ENCODE measurements around the gene DNER.
"Not testable (repeated sequence)": the region's sequence is repeated elsewhere in the genome, so short reads cannot be mapped to it uniquely, and the experiment has no call there.

DNER gene

DNA sequence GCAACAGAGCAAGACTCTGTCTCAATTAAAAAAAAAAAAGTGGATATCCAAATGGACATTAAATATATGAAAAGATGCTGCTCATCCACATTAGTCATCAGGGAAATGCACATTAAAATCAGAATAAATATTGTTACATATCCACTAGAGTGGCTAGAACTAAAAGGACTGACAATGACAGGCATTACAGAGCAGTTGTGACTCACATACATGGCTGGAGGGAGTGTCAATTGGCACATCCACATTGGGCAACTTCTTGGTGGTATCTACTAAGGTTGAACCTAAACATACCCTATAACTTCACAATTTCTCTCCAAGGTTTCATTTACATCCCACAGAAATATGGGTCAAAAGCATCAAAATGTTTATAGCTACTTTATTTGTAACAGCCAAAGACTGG lies 14.0 kb upstream of the DNER start:
- peak in 1 of 2 donors; percentile 55 for DNase-seq (ENCODE audit: low read depth in 2 of 2)
- no peak overlapping the region for H3K4me3 ChIP-seq (replicated peaks in 1 of 2; ENCODE audit: low read depth in 2 of 2, low read length in 2 of 2)
- no peak for TF ChIP-seq CTCF (IDR thresholded peaks at IDR 0.05; ENCODE audit: low read depth, low read length)

- no peak for DNase-seq (ENCODE audit: low read depth in 2 of 2)
- TF ChIP-seq CTCF (IDR thresholded peaks at IDR 0.05; ENCODE audit: low read depth, low read length) = no peak
- no peak overlapping the region for H3K4me3 ChIP-seq (replicated peaks in 1 of 2; ENCODE audit: low read depth in 2 of 2, low read length in 2 of 2)
Observed at GRCh38 chr2:229726643-229727042, 12.3 kb upstream of the DNER start.

- TF ChIP-seq CTCF (IDR thresholded peaks at IDR 0.05; ENCODE audit: low read depth, low read length) = no peak
- H3K4me3 ChIP-seq (replicated peaks in 1 of 2; ENCODE audit: low read depth in 2 of 2, low read length in 2 of 2) = no peak overlapping the region
- DNase-seq (ENCODE audit: low read depth in 2 of 2) = peak; percentile 65 to 93
Observed at GRCh38 chr2:229725716-229726574, 11.6 kb upstream of the DNER start.

DNA sequence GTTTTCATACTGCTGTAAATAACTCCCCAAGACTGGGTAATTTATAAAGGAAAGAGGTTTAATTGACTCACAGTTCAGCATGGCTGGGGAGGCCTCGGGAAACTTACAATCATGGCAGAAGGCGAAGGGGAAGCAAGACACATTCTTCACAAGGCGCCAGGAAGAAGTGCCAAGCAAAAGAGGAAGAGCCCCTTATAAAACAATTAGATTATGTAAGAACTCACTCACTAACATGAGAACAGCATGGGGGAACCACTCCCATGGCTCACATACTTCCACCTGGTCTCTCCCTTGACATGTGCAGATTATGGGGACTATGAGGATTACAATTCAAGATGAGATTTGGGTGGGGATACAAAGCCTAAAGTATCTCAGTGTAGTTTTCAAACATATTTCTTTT lies 8.8 kb upstream of the DNER start:
- DNase-seq (ENCODE audit: low read depth in 2 of 2) = not testable (repeated sequence)

DNA sequence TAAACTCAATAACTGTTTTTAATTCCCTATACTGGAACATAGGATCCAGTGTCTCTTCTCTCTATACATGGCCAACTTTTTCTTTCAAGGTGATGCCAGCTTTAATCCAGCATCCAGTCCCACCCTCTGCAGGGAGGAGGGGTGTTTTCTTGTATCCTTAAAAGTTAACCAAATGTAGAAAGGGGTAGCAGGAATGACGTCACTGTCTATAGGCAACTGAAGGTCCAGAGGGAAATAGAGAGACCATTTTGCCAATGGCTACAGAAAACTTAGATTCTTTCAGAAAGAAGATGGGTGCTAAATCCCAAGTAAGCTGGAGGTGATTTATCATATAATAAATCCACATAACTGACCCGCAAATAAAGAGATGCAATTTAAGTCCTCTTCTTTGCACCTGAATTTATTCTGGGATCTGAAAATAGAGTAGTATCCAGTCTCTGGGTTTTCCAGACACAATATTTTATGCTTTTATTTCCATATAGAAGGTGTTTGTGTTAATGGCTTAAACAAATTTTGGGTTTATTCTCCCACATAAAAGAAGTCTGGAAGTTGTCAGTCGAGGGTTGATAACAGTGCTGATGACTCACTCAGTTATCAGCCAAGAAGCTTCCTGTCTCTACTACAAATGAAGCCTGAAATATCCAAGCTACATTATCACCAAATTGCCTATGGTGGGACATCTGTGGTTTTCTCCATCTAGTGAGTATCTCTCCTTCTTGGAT lies 5.7 kb upstream of the DNER start:
- H3K4me3 ChIP-seq (replicated peaks in 1 of 2; ENCODE audit: low read depth in 2 of 2, low read length in 2 of 2) = no peak overlapping the region
- DNase-seq (ENCODE audit: low read depth in 2 of 2) = peak in 1 of 2 donors; percentile 9
- no peak for TF ChIP-seq CTCF (IDR thresholded peaks at IDR 0.05; ENCODE audit: low read depth, low read length)

More for the DNA sequence above, 8.8 kb upstream of the DNER start:
- H3K4me3 ChIP-seq (replicated peaks in 1 of 2; ENCODE audit: low read depth in 2 of 2, low read length in 2 of 2) = not testable (repeated sequence)

GRCh38 chr2:229718057-229718456 lies 3.7 kb upstream of the DNER start:
- TF ChIP-seq CTCF (IDR thresholded peaks at IDR 0.05; ENCODE audit: low read depth, low read length) = no peak
- H3K4me3 ChIP-seq (replicated peaks in 1 of 2; ENCODE audit: low read depth in 2 of 2, low read length in 2 of 2) = no peak overlapping the region
- no peak for DNase-seq (ENCODE audit: low read depth in 2 of 2)

GRCh38 chr2:229715895-229716507 lies 1.6 kb upstream of the DNER start:
- H3K4me3 ChIP-seq (replicated peaks in 1 of 2; ENCODE audit: low read depth in 2 of 2, low read length in 2 of 2) = no peak overlapping the region
- TF ChIP-seq CTCF (IDR thresholded peaks at IDR 0.05; ENCODE audit: low read depth, low read length) = peak; percentile 58
- peak; percentile 19 to 65 for DNase-seq (ENCODE audit: low read depth in 2 of 2)

Measured in cardiac fibroblast (primary cell).